NCI-H1694 treated with DMSO at 0.1 percent for 48 hours (cell line): ENCODE measurements around the gene NCDN.

Source experiments
- DNase-seq: peaks from one replicate; lab custom pipeline; 2025; lab: John Stamatoyannopoulos, UW

The NCDN gene

GRCh38 chr1:35557611-35558373 is at the start of gene NCDN:
NCDN (plus strand) TSS chr1:35557799; CDS start chr1:35558191, 392 bp downstream.
- DNase-seq: peak; percentile 93

GRCh38 chr1:35507947-35508346 is 49.7 kb upstream of the NCDN start:
- no peak for DNase-seq

- DNase-seq: no peak
These were observed 48.0 kb upstream of the NCDN start for GRCh38 chr1:35509558-35509957.

- no peak for DNase-seq
These were observed 46.3 kb upstream of the NCDN start for GRCh38 chr1:35511305-35511704.

- no peak for DNase-seq
These were observed 39.4 kb upstream of the NCDN start for GRCh38 chr1:35518183-35518582.

- DNase-seq: no peak
These were observed 38.2 kb upstream of the NCDN start for GRCh38 chr1:35519432-35519831.

GRCh38 chr1:35524106-35524505 is 33.5 kb upstream of the NCDN start:
- DNase-seq: no peak

GRCh38 chr1:35530168-35530567 is 27.4 kb upstream of the NCDN start:
- DNase-seq: no peak

GRCh38 chr1:35530946-35531345 is 26.7 kb upstream of the NCDN start:
- no peak for DNase-seq

- DNase-seq: no peak
These were observed 26.2 kb upstream of the NCDN start for GRCh38 chr1:35531368-35531767.

- no peak for DNase-seq
These were observed 24.9 kb upstream of the NCDN start for GRCh38 chr1:35532497-35533223.

- no peak for DNase-seq
These were observed 24.0 kb upstream of the NCDN start for GRCh38 chr1:35533586-35533985.

GRCh38 chr1:35535243-35535642 is 22.4 kb upstream of the NCDN start:
- DNase-seq: no peak

- DNase-seq: no peak
These were observed 20.9 kb upstream of the NCDN start for GRCh38 chr1:35536556-35537162.

- DNase-seq: no peak
These were observed 19.8 kb upstream of the NCDN start for GRCh38 chr1:35537806-35538205.

- DNase-seq: no peak
These were observed 18.4 kb upstream of the NCDN start for GRCh38 chr1:35539073-35539823.

GRCh38 chr1:35539824-35540261 is 17.8 kb upstream of the NCDN start:
- DNase-seq: no peak

GRCh38 chr1:35544976-35545375 is 12.6 kb upstream of the NCDN start:
- peak; percentile 19 for DNase-seq

- DNase-seq: no peak
These were observed 11.0 kb upstream of the NCDN start for GRCh38 chr1:35546614-35547013.

- DNase-seq: no peak
These were observed 3.7 kb upstream of the NCDN start for GRCh38 chr1:35553851-35554250.

GRCh38 chr1:35554266-35555211 is 3.1 kb upstream of the NCDN start:
- no peak for DNase-seq
